Measurements from ENCODE around the gene GOLT1A.
A peak's percentile ranks its signal among the peaks of the same experiment; 100 is the strongest.

The GOLT1A gene

GRCh38 chr1:204203206-204203767 lies 10.5 kb downstream of the GOLT1A start:
- Histone ChIP-seq H3K4me3 (ENCODE audit: low read length) (no peak overlapping the region), H3K4me2 (ENCODE audit: low read length) (no peak overlapping the region), H3K27me3 (ENCODE audit: insufficient read depth, low read length, poor library complexity) (no peaks in the 10 kb centered on the region), H3K9ac (ENCODE audit: low read length) (no peak overlapping the region), H3K56ac (ENCODE audit: low read length) (no peak overlapping the region), H3K23ac (ENCODE audit: low read length) (no peak overlapping the region), H3K18ac (ENCODE audit: low read length) (no peak overlapping the region), H3K79me1 (ENCODE audit: low read length) (no peaks in the 10 kb centered on the region), H2BK15ac (replicated peaks; ENCODE audit: low read depth) (no peak overlapping the region), H4K8ac (ENCODE audit: low read depth, low read length) (no peak overlapping the region), H2AK5ac (ENCODE audit: low read length) (no peak overlapping the region), H3K36me3 (ENCODE audit: control insufficient read depth, insufficient read depth, low read length) (no peaks in the 10 kb centered on the region), H2BK5ac (ENCODE audit: low read length) (no peak overlapping the region), H3K4ac (ENCODE audit: low read depth, low read length) (no peak overlapping the region), H3K79me2 (ENCODE audit: control insufficient read depth, insufficient read depth, low read length) (no peaks in the 10 kb centered on the region), H2BK120ac (ENCODE audit: low read depth, low read length) (no peak overlapping the region), H3K4me1 (ENCODE audit: control insufficient read depth, low read depth, low read length) (no peaks in the 10 kb centered on the region), H4K5ac (ENCODE audit: low read length) (no peak overlapping the region), H3K27ac (ENCODE audit: low read depth, low read length) (no peak overlapping the region)
- peak; percentile 73 for DNase-seq
- no CpG with 5 or more reads among the region's 5 CpGs for WGBS (ENCODE audit: extremely low coverage, insufficient coverage, low lambda C conversion rate)

GRCh38 chr1:204202481-204202880 lies 11.3 kb downstream of the GOLT1A start:
- DNase-seq, result no peak

GRCh38 chr1:204201348-204202040 lies 12.3 kb downstream of the GOLT1A start:
- no peak overlapping the region for H3K23ac ChIP-seq (ENCODE audit: low read length)
- H3K27ac ChIP-seq (ENCODE audit: low read depth, low read length), result no peak overlapping the region
- no peak overlapping the region for H2BK120ac ChIP-seq (ENCODE audit: low read depth, low read length)
- H3K4ac ChIP-seq (ENCODE audit: low read depth, low read length), result no peak overlapping the region
- H3K9ac ChIP-seq (ENCODE audit: low read length), result no peak overlapping the region
- H2BK5ac ChIP-seq (ENCODE audit: low read length), result no peak overlapping the region
- H3K36me3 ChIP-seq (ENCODE audit: control insufficient read depth, insufficient read depth, low read length), result no peaks in the 10 kb centered on the region
- H2AK5ac ChIP-seq (ENCODE audit: low read length), result no peak overlapping the region
- no peak overlapping the region for H3K18ac ChIP-seq (ENCODE audit: low read length)
- no peaks in the 10 kb centered on the region for H3K79me1 ChIP-seq (ENCODE audit: low read length)
- no peak overlapping the region for H3K56ac ChIP-seq (ENCODE audit: low read length)
- no peak overlapping the region for H3K4me2 ChIP-seq (ENCODE audit: low read length)
- no peak for DNase-seq
- no peaks in the 10 kb centered on the region for H3K4me1 ChIP-seq (ENCODE audit: control insufficient read depth, low read depth, low read length)
- H4K5ac ChIP-seq (ENCODE audit: low read length), result no peak overlapping the region
- no peak overlapping the region for H4K8ac ChIP-seq (ENCODE audit: low read depth, low read length)
- no peaks in the 10 kb centered on the region for H3K27me3 ChIP-seq (ENCODE audit: insufficient read depth, low read length, poor library complexity)
- no peak overlapping the region for H2BK15ac ChIP-seq (replicated peaks; ENCODE audit: low read depth)
- H3K4me3 ChIP-seq (ENCODE audit: low read length), result no peak overlapping the region
- H3K79me2 ChIP-seq (ENCODE audit: control insufficient read depth, insufficient read depth, low read length), result no peaks in the 10 kb centered on the region
- WGBS (ENCODE audit: extremely low coverage, insufficient coverage, low lambda C conversion rate), result no CpG with 5 or more reads among the region's 12 CpGs

More at GRCh38 chr1:204202481-204202880, 11.3 kb downstream of the GOLT1A start:
- no peak overlapping the region for H3K56ac ChIP-seq (ENCODE audit: low read length)
- no peak overlapping the region for H4K5ac ChIP-seq (ENCODE audit: low read length)
- no peak overlapping the region for H4K8ac ChIP-seq (ENCODE audit: low read depth, low read length)
- no peak overlapping the region for H3K23ac ChIP-seq (ENCODE audit: low read length)
- H3K4ac ChIP-seq (ENCODE audit: low read depth, low read length), result no peak overlapping the region
- no peaks in the 10 kb centered on the region for H3K79me2 ChIP-seq (ENCODE audit: control insufficient read depth, insufficient read depth, low read length)
- no peak overlapping the region for H3K4me2 ChIP-seq (ENCODE audit: low read length)
- H2BK120ac ChIP-seq (ENCODE audit: low read depth, low read length), result no peak overlapping the region
- no peak overlapping the region for H3K4me3 ChIP-seq (ENCODE audit: low read length)
- H3K18ac ChIP-seq (ENCODE audit: low read length), result no peak overlapping the region
- no peak overlapping the region for H3K27ac ChIP-seq (ENCODE audit: low read depth, low read length)
- H2AK5ac ChIP-seq (ENCODE audit: low read length), result no peak overlapping the region
- no peaks in the 10 kb centered on the region for H3K79me1 ChIP-seq (ENCODE audit: low read length)
- no peak overlapping the region for H2BK15ac ChIP-seq (replicated peaks; ENCODE audit: low read depth)
- no peak overlapping the region for H3K9ac ChIP-seq (ENCODE audit: low read length)
- H3K36me3 ChIP-seq (ENCODE audit: control insufficient read depth, insufficient read depth, low read length), result no peaks in the 10 kb centered on the region
- no peak overlapping the region for H2BK5ac ChIP-seq (ENCODE audit: low read length)
- H3K27me3 ChIP-seq (ENCODE audit: insufficient read depth, low read length, poor library complexity), result no peaks in the 10 kb centered on the region
- no peaks in the 10 kb centered on the region for H3K4me1 ChIP-seq (ENCODE audit: control insufficient read depth, low read depth, low read length)
- whole genome bisulfite sequencing (ENCODE audit: extremely low coverage, insufficient coverage, low lambda C conversion rate), result no CpG with 5 or more reads among the region's 4 CpGs

- H2AK5ac ChIP-seq (ENCODE audit: low read length), result no peak overlapping the region
- no peak overlapping the region for H4K8ac ChIP-seq (ENCODE audit: low read depth, low read length)
- DNase-seq, result no peak
- H4K5ac ChIP-seq (ENCODE audit: low read length), result no peak overlapping the region
- H3K79me2 ChIP-seq (ENCODE audit: control insufficient read depth, insufficient read depth, low read length), result no peaks in the 10 kb centered on the region
- no peaks in the 10 kb centered on the region for H3K79me1 ChIP-seq (ENCODE audit: low read length)
- H2BK5ac ChIP-seq (ENCODE audit: low read length), result no peak overlapping the region
- H3K4me2 ChIP-seq (ENCODE audit: low read length), result no peak overlapping the region
- no peak overlapping the region for H3K9ac ChIP-seq (ENCODE audit: low read length)
- no peak overlapping the region for H3K23ac ChIP-seq (ENCODE audit: low read length)
- H3K4ac ChIP-seq (ENCODE audit: low read depth, low read length), result no peak overlapping the region
- H3K4me3 ChIP-seq (ENCODE audit: low read length), result no peak overlapping the region
- no CpG with 5 or more reads among the region's 9 CpGs for WGBS (ENCODE audit: extremely low coverage, insufficient coverage, low lambda C conversion rate)
- no peak overlapping the region for H3K18ac ChIP-seq (ENCODE audit: low read length)
- no peak overlapping the region for H3K27ac ChIP-seq (ENCODE audit: low read depth, low read length)
- no peaks in the 10 kb centered on the region for H3K4me1 ChIP-seq (ENCODE audit: control insufficient read depth, low read depth, low read length)
- no peak overlapping the region for H2BK15ac ChIP-seq (replicated peaks; ENCODE audit: low read depth)
- H3K27me3 ChIP-seq (ENCODE audit: insufficient read depth, low read length, poor library complexity), result no peaks in the 10 kb centered on the region
- no peaks in the 10 kb centered on the region for H3K36me3 ChIP-seq (ENCODE audit: control insufficient read depth, insufficient read depth, low read length)
- H2BK120ac ChIP-seq (ENCODE audit: low read depth, low read length), result no peak overlapping the region
- no peak overlapping the region for H3K56ac ChIP-seq (ENCODE audit: low read length)
Observed at GRCh38 chr1:204199579-204199978, 14.2 kb downstream of the GOLT1A start.

- no peak overlapping the region for H3K9ac ChIP-seq (ENCODE audit: low read length)
- no peaks in the 10 kb centered on the region for H3K79me1 ChIP-seq (ENCODE audit: low read length)
- no peak overlapping the region for H3K27ac ChIP-seq (ENCODE audit: low read depth, low read length)
- H3K18ac ChIP-seq (ENCODE audit: low read length), result no peak overlapping the region
- no peaks in the 10 kb centered on the region for H3K36me3 ChIP-seq (ENCODE audit: control insufficient read depth, insufficient read depth, low read length)
- no peak overlapping the region for H3K4me3 ChIP-seq (ENCODE audit: low read length)
- H2BK5ac ChIP-seq (ENCODE audit: low read length), result no peak overlapping the region
- H4K5ac ChIP-seq (ENCODE audit: low read length), result no peak overlapping the region
- H3K79me2 ChIP-seq (ENCODE audit: control insufficient read depth, insufficient read depth, low read length), result no peaks in the 10 kb centered on the region
- no peak overlapping the region for H3K23ac ChIP-seq (ENCODE audit: low read length)
- H2BK120ac ChIP-seq (ENCODE audit: low read depth, low read length), result no peak overlapping the region
- no peak overlapping the region for H2AK5ac ChIP-seq (ENCODE audit: low read length)
- no peak overlapping the region for H3K4ac ChIP-seq (ENCODE audit: low read depth, low read length)
- WGBS (ENCODE audit: extremely low coverage, insufficient coverage, low lambda C conversion rate), result no CpG with 5 or more reads among the region's 18 CpGs
- no peaks in the 10 kb centered on the region for H3K27me3 ChIP-seq (ENCODE audit: insufficient read depth, low read length, poor library complexity)
- H2BK15ac ChIP-seq (replicated peaks; ENCODE audit: low read depth), result no peak overlapping the region
- H3K4me1 ChIP-seq (ENCODE audit: control insufficient read depth, low read depth, low read length), result no peaks in the 10 kb centered on the region
- DNase-seq, result peak; percentile 97
- H3K4me2 ChIP-seq (ENCODE audit: low read length), result no peak overlapping the region
- peak overlapping the region; percentile 44 for H3K56ac ChIP-seq (ENCODE audit: low read length)
- no peak overlapping the region for H4K8ac ChIP-seq (ENCODE audit: low read depth, low read length)
Observed at GRCh38 chr1:204198348-204199340, 15.1 kb downstream of the GOLT1A start.
